Mesenchymal stem cell (in vitro differentiated cells and primary cell): Measurements from ENCODE around the gene NMNAT3.

Experiments
- DNase-seq: peaks from one replicate; pipeline ENCODE4 v3.0.0-alpha.2; 2013
- H2AFZ ChIP-seq: one replicate; pipeline ENCODE4 v1.6.1; 2013; ENCODE audit warnings: low read depth, mild to moderate bottlenecking, control low read depth, inconsistent platforms, low read length, moderate library complexity
- H2AK5ac ChIP-seq: 2 replicates; pipeline ENCODE4 v1.6.1; 2013; ENCODE audit warnings: low read length, moderate library complexity, mild to moderate bottlenecking, inconsistent platforms; ENCODE audit not compliant: severe bottlenecking
- H2BK120ac ChIP-seq: one replicate; pipeline ENCODE4 v1.6.1; 2013; ENCODE audit warnings: low read depth, mild to moderate bottlenecking, inconsistent platforms, low read length, moderate library complexity
- H2BK12ac ChIP-seq, 2 experiments: one replicate each; pipeline ENCODE4 v1.6.1; 2013; ENCODE audit warnings: inconsistent platforms in 2 of 2, low read length in 2 of 2, mild to moderate bottlenecking in 2 of 2, moderate library complexity in 2 of 2, control low read depth in 1 of 2
- H2BK15ac ChIP-seq: one replicate; pipeline ENCODE4 v1.6.1; 2013; ENCODE audit warnings: mild to moderate bottlenecking, low read depth, inconsistent platforms; ENCODE audit not compliant: poor library complexity, severe bottlenecking
- H2BK5ac ChIP-seq: 2 replicates; pipeline ENCODE4 v1.6.1; 2013; ENCODE audit warnings: low read depth, mild to moderate bottlenecking, low read length, control low read depth, inconsistent platforms; ENCODE audit not compliant: poor library complexity, severe bottlenecking
- H3K14ac ChIP-seq, 2 experiments: one replicate each; pipeline ENCODE4 v1.6.1; 2013; ENCODE audit warnings: inconsistent platforms in 2 of 2, low read length in 2 of 2, control low read depth in 1 of 2, mild to moderate bottlenecking in 1 of 2, moderate library complexity in 1 of 2
- H3K18ac ChIP-seq, 2 experiments: one replicate each; pipeline ENCODE4 v1.6.1; 2013; ENCODE audit warnings: inconsistent platforms in 2 of 2, low read length in 2 of 2, control low read depth in 1 of 2, low read depth in 1 of 2, mild to moderate bottlenecking in 1 of 2
- H3K23ac ChIP-seq, 2 experiments: one replicate each; pipeline ENCODE4 v1.6.1; 2013; ENCODE audit warnings: inconsistent platforms in 2 of 2, low read length in 2 of 2, mild to moderate bottlenecking in 2 of 2, moderate library complexity in 2 of 2, control low read depth in 1 of 2
- H3K27ac ChIP-seq: 2 replicates; pipeline ENCODE4 v1.5.1; 2013; ENCODE audit warnings: mild to moderate bottlenecking, moderate library complexity, low read length, control low read depth, inconsistent platforms; ENCODE audit not compliant: poor library complexity, severe bottlenecking
- H3K27me3 ChIP-seq, 2 experiments: 2 replicates each; pipeline versions ENCODE4 v1.6.1 to v1.7.0; 2013; ENCODE audit warnings: low read length in 2 of 2, mild to moderate bottlenecking in 2 of 2, moderate library complexity in 2 of 2, control low read depth in 1 of 2, inconsistent platforms in 1 of 2; ENCODE audit not compliant: control insufficient read depth in 1 of 2, insufficient read depth in 1 of 2
- H3K36me3 ChIP-seq, 2 experiments: 2 replicates each; pipeline versions ENCODE4 v1.6.1 to v1.7.0; 2013; ENCODE audit warnings: low read length in 2 of 2, control low read depth in 1 of 2, inconsistent platforms in 1 of 2, low read depth in 1 of 2, mild to moderate bottlenecking in 1 of 2; ENCODE audit not compliant: insufficient read depth in 2 of 2, control insufficient read depth in 1 of 2
- H3K4ac ChIP-seq, 2 experiments: one replicate each; pipeline ENCODE4 v1.6.1; 2013; ENCODE audit warnings: inconsistent platforms in 2 of 2, low read length in 2 of 2, mild to moderate bottlenecking in 2 of 2, moderate library complexity in 2 of 2, control low read depth in 1 of 2, low read depth in 1 of 2
- H3K4me1 ChIP-seq: 2 replicates; pipeline ENCODE4 v1.6.1; 2013; ENCODE audit warnings: low read depth, low read length, control low read depth; ENCODE audit not compliant: control insufficient read depth, insufficient read depth
- H3K4me2 ChIP-seq: 2 replicates; pipeline ENCODE4 v1.6.1; 2013; ENCODE audit warnings: low read length, mild to moderate bottlenecking, inconsistent platforms; ENCODE audit not compliant: poor library complexity, severe bottlenecking
- H3K4me3 ChIP-seq, 2 experiments: 2 replicates each; pipeline versions ENCODE4 v1.5.1 to v1.7.0; 2013; ENCODE audit warnings: low read length in 2 of 2, mild to moderate bottlenecking in 2 of 2, control low read depth in 1 of 2, low read depth in 1 of 2; ENCODE audit not compliant: insufficient read depth in 1 of 2
- H3K79me1 ChIP-seq: replicated peaks from 2 replicates; pipeline ENCODE4 v1.6.1; 2013; ENCODE audit warnings: mild to moderate bottlenecking, control low read depth, low read length, inconsistent platforms; ENCODE audit not compliant: poor library complexity, severe bottlenecking
- H3K9ac ChIP-seq: 2 replicates; pipeline ENCODE4 v1.7.0; 2013; ENCODE audit warnings: mild to moderate bottlenecking, low read length, moderate library complexity
- H3K9me3 ChIP-seq: 2 replicates; pipeline ENCODE4 v1.7.0; 2013; ENCODE audit warnings: mild to moderate bottlenecking, low read length; ENCODE audit not compliant: control insufficient read depth
- H4K8ac ChIP-seq: one replicate; pipeline ENCODE4 v1.6.1; 2013; ENCODE audit warnings: inconsistent platforms, mild to moderate bottlenecking, low read length, moderate library complexity
- H4K91ac ChIP-seq: one replicate; pipeline ENCODE4 v1.6.1; 2013; ENCODE audit warnings: mild to moderate bottlenecking, low read length, inconsistent platforms
- WGBS: methylation state at CpG from one replicate; pipeline ENCODE4 v1.1.7; 2013; ENCODE audit warnings: mixed read lengths; 5-methylcytosine and 5-hydroxymethylcytosine counted together

The NMNAT3 gene

GRCh38 chr3:139696314-139696604 lies 18.5 kb upstream of the NMNAT3 start:
- no peaks in the 10 kb centered on the region for H3K79me1 ChIP-seq
- no peaks in the 10 kb centered on the region for H3K36me3 ChIP-seq
- no peak overlapping the region for H3K14ac ChIP-seq
- no peak overlapping the region for H4K8ac ChIP-seq
- H3K27ac ChIP-seq = peak overlapping the region; percentile 63
- peak overlapping the region; percentile 63 for H2AK5ac ChIP-seq
- no peak overlapping the region for H3K4me2 ChIP-seq
- H2BK120ac ChIP-seq = no peak overlapping the region
- H3K18ac ChIP-seq = no peak overlapping the region
- H2BK15ac ChIP-seq = no peak overlapping the region
- no peak overlapping the region for H2AFZ ChIP-seq
- no peak overlapping the region for H3K9ac ChIP-seq
- H3K9me3 ChIP-seq = no peaks in the 10 kb centered on the region
- no peak overlapping the region for H2BK12ac ChIP-seq
- 89% methylated on average over 2 of the region's 2 CpGs for WGBS
- H3K23ac ChIP-seq = no peak overlapping the region
- H3K27me3 ChIP-seq = peaks cover 0 to 4% of the 10 kb centered on the region in 2 experiments
- no peak overlapping the region for H3K4ac ChIP-seq
- H3K4me3 ChIP-seq = no peak overlapping the region
- peaks cover 7% of the 10 kb centered on the region for H3K4me1 ChIP-seq
- H4K91ac ChIP-seq = no peak overlapping the region
- no peak overlapping the region for H2BK5ac ChIP-seq
- DNase-seq = no peak

GRCh38 chr3:139695426-139696313 lies 17.9 kb upstream of the NMNAT3 start:
- Histone ChIP-seq H2BK15ac (no peak overlapping the region), H2BK5ac (peak overlapping the region; percentile 39), H3K9me3 (no peaks in the 10 kb centered on the region), H2AK5ac (peak overlapping the region; percentile 47), H3K4ac (no peak overlapping the region), H3K9ac (no peak overlapping the region), H3K36me3 (no peaks in the 10 kb centered on the region), H2BK12ac (no peak overlapping the region), H3K4me1 (peaks cover 7% of the 10 kb centered on the region), H3K18ac (no peak overlapping the region), H4K91ac (no peak overlapping the region), H3K14ac (no peak overlapping the region), H3K4me3 (no peak overlapping the region), H3K4me2 (no peak overlapping the region), H3K23ac (no peak overlapping the region), H4K8ac (no peak overlapping the region), H3K79me1 (no peaks in the 10 kb centered on the region), H3K27me3 (peaks cover 0 to 7% of the 10 kb centered on the region in 2 experiments), H2BK120ac (no peak overlapping the region), H3K27ac (peak overlapping the region; percentile 88), H2AFZ (no peak overlapping the region)
- WGBS = 63% methylated on average over 5 of the region's 6 CpGs
- no peak for DNase-seq

GRCh38 chr3:139695007-139695406 lies 17.2 kb upstream of the NMNAT3 start:
- Histone ChIP-seq H3K4me1 (peaks cover 7% of the 10 kb centered on the region), H3K27ac (peak overlapping the region; percentile 88), H3K4me3 (no peak overlapping the region), H2AK5ac (peak overlapping the region; percentile 47), H4K91ac (no peak overlapping the region), H3K18ac (no peak overlapping the region), H2BK12ac (no peak overlapping the region), H3K4me2 (no peak overlapping the region), H3K4ac (no peak overlapping the region), H3K14ac (no peak overlapping the region), H2AFZ (no peak overlapping the region), H3K23ac (no peak overlapping the region), H2BK15ac (no peak overlapping the region), H3K36me3 (no peaks in the 10 kb centered on the region), H3K9ac (no peak overlapping the region), H3K27me3 (peaks cover 0 to 11% of the 10 kb centered on the region in 2 experiments), H4K8ac (no peak overlapping the region), H3K9me3 (no peaks in the 10 kb centered on the region), H2BK5ac (peak overlapping the region; percentile 39), H3K79me1 (no peaks in the 10 kb centered on the region), H2BK120ac (no peak overlapping the region)
- WGBS = 94% methylated on average over 1 of the region's 3 CpGs
- DNase-seq = no peak

GRCh38 chr3:139694542-139694941 lies 16.8 kb upstream of the NMNAT3 start:
- no peak overlapping the region for H3K27ac ChIP-seq
- no peaks in the 10 kb centered on the region for H3K79me1 ChIP-seq
- peak overlapping the region; percentile 55 for H2AK5ac ChIP-seq
- H3K18ac ChIP-seq = no peak overlapping the region
- DNase-seq = no peak
- peaks cover 7% of the 10 kb centered on the region for H3K4me1 ChIP-seq
- H4K8ac ChIP-seq = no peak overlapping the region
- no peak overlapping the region for H2BK12ac ChIP-seq
- no peak overlapping the region for H3K23ac ChIP-seq
- H2BK120ac ChIP-seq = no peak overlapping the region
- H3K36me3 ChIP-seq = no peaks in the 10 kb centered on the region
- H3K14ac ChIP-seq = no peak overlapping the region
- H3K9me3 ChIP-seq = no peaks in the 10 kb centered on the region
- no peak overlapping the region for H2BK15ac ChIP-seq
- H2AFZ ChIP-seq = no peak overlapping the region
- no peak overlapping the region for H3K9ac ChIP-seq
- WGBS = 67% methylated on average over 1 of the region's 1 CpG
- no peak overlapping the region for H4K91ac ChIP-seq
- no peak overlapping the region for H3K4me2 ChIP-seq
- H3K27me3 ChIP-seq = peaks cover 0 to 11% of the 10 kb centered on the region in 2 experiments
- H3K4ac ChIP-seq = no peak overlapping the region
- H2BK5ac ChIP-seq = peak overlapping the region; percentile 76
- H3K4me3 ChIP-seq = no peak overlapping the region
